GM18909 (cell line): Measurements from ENCODE around the gene VEGFB.
A peak's percentile ranks its signal among the peaks of the same experiment; 100 is the strongest.

Source experiments
- ATAC-seq: cut with Tn5 transposase; IDR thresholded peaks from one replicate; pipeline ENCODE4 v1.9.1; 2021; ENCODE audit warnings: mild to moderate bottlenecking; ENCODE audit not compliant: unreplicated experiment, poor library complexity

Gene VEGFB

GRCh38 chr11:64230171-64230984 is 4.0 kb upstream of the VEGFB start, which contains the start of gene DNAJC4:
Gene DNAJC4 (plus strand): TSS chr11:64230548. CDS start chr11:64230855, 307 bp downstream.
- peak; percentile 49 for ATAC-seq

GRCh38 chr11:64230985-64231365 is 3.4 kb upstream of the VEGFB start:
- ATAC-seq: no peak

GRCh38 chr11:64231546-64231945 is 2.8 kb upstream of the VEGFB start:
- no peak for ATAC-seq

GRCh38 chr11:64232182-64232966 is 2.0 kb upstream of the VEGFB start:
- no peak for ATAC-seq

- no peak for ATAC-seq
These were observed 1.4 kb upstream of the VEGFB start for GRCh38 chr11:64232967-64233315.

GRCh38 chr11:64234647-64235379 is 429 bp downstream of the VEGFB start:
- peak; percentile 23 for ATAC-seq

GRCh38 chr11:64235437-64236161 is 1.2 kb downstream of the VEGFB start:
- no peak for ATAC-seq

GRCh38 chr11:64237484-64237951 is 3.1 kb downstream of the VEGFB start:
- no peak for ATAC-seq

- ATAC-seq: no peak
These were observed 3.7 kb downstream of the VEGFB start for GRCh38 chr11:64238076-64238475.

GRCh38 chr11:64238999-64239398 is 4.6 kb downstream of the VEGFB start:
- ATAC-seq: no peak

GRCh38 chr11:64239662-64240434 is 5.5 kb downstream of the VEGFB start:
- ATAC-seq: no peak

- ATAC-seq: peak; percentile 59
These were observed 6.3 kb downstream of the VEGFB start, which contains the start of gene FKBP2 for GRCh38 chr11:64240435-64241240. Gene FKBP2 (plus strand): TSS chr11:64241095. CDS start chr11:64242388, 1,293 bp downstream.

- peak; percentile 70 for ATAC-seq
These were observed 6.8 kb downstream of the VEGFB start for GRCh38 chr11:64241241-64241490.

- peak; percentile 3 for ATAC-seq
These were observed 7.3 kb downstream of the VEGFB start for GRCh38 chr11:64241491-64242374.

GRCh38 chr11:64243236-64243854 is 9.0 kb downstream of the VEGFB start:
- ATAC-seq: no peak

GRCh38 chr11:64244107-64244506 is 9.7 kb downstream of the VEGFB start:
- no peak for ATAC-seq

GRCh38 chr11:64244966-64245365 is 10.6 kb downstream of the VEGFB start:
- ATAC-seq: no peak
